GM18873 (cell line): ENCODE results near the gene TRIB2.

Source experiments
- ATAC-seq: cut with Tn5 transposase; IDR thresholded peaks from one replicate; pipeline ENCODE4 v1.9.1; 2021; ENCODE audit warnings: mild to moderate bottlenecking, moderate library complexity, moderate number of reproducible peaks; ENCODE audit not compliant: unreplicated experiment, low FRiP score

Gene TRIB2

GRCh38 chr2:12718711-12719399 lies 2.1 kb downstream of the TRIB2 start:
- no peak for ATAC-seq

GRCh38 chr2:12719400-12720277 lies 2.9 kb downstream of the TRIB2 start:
- no peak for ATAC-seq

DNA sequence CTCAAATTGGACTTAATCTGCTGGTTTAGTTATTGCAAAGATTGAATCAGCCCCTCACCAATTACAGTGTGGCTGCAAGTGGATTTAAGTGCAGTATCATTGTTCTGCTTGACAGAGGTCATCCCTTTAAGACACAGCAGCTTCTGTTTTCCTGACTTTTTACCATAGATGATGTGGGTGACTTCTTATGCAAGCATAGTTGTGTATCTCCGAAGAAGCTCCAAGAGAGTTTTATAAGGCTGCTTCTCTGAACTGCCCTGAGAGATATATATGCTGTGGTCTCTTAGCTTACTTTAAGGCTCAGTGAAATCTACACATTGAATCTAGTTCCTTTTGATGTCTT lies 3.5 kb downstream of the TRIB2 start:
- ATAC-seq = no peak

DNA sequence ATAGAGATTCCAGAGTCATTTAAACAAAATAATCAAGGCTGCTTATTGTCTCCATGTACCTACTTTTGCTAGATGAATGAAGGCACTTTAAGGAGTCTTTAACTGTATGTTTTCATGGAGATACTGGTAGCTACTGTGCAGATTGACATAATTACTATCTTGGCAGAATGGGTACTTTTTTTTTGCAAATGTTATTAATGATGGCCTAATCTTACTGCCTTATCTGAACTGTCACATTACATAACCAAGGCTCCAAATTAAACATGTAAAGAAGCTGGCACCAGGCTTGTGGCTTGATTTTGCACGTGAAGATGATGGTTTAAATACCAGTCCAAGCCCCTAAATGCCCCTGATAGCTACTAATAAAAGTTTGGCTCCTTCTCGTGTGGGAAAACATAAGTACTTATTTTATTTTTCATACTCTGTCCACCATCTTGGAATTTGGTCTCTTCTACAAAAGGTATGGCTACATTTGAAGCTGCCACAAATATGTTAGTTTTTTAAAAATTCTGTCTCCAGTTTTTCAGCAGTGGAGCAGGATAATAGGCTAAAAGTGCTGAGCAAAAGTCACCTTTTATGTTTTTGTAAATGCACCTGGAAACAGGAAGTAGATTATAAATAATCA lies 4.1 kb downstream of the TRIB2 start:
- no peak for ATAC-seq

DNA sequence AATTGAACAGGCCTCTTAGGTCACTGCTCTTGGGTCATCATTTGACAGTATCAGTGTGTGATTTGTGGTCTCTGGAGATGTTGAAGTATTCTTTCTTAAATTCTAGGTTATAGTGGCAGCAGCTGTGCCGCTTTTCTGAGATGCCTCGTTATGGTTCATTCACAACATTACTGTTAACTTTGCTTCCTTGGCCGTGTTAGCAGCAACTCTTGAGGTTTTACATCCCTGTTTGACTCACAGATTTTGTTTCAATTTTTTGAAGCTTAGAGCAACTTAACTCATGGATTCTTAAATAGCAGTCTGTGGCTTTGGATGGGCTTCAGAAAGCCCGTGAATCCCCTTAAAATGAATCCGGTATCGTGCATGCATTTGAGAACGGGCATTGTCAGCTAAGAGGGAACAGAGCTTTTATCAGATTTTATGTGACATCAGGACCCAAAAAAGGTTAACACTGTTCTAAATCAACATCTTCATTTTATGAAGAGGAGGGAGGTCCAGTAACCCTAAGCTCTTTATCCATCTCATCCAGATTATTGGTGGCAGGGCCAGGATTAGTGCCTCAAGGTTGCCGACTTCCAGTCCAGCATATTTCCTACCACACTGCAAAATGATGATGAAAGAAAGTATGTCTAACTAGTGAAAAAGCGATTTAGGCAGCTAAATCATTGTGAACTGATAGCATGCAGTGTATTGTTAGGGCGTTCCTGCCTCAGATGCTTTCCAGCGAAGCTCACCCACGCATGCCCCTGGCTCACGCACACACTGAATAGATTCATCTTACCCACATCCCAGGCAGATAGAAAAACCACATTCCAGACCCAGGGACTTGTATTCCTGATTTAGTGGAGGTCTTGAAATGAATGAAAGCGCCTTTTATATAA lies 5.1 kb downstream of the TRIB2 start:
- ATAC-seq = no peak

DNA sequence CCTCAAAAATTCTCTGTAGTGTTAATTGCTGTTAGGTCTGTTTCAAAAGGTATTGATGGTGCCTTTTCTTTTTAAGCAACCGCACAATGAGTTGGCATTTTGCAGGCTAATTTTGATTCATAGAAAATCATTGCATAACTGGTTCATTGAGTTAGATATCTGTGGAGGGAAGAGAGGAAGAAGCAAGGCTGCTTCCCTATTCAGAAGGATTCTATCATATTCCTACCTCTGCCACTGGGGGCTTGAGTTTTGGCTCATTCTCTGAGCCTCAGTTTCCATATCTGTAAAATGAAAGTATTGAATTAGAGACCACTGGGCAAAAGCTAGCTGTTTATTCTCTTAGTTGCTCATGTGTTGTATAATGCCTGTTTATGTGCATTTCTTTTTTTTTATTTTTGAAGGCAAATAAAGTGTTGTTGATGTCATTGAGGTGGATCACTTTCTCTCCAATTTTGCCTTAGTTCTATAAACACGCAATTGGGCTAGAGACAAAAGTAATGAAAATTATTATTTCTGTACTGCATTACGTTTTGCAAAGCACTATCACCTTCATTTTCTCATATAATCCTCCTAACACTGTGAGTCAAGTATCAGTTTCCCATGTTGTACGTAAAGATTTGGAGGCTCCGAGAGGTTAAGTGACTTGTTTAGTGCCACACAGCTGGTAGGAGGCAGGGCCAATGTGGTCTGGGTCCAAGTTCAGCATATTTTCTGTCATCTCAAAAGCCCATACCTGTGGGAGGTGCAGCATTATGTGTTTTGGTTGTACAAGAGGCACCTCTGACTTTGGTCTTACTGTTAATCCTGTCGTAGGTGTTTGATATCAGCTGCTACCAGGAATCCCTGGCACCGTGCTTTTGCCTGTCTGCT lies 5.9 kb downstream of the TRIB2 start:
- no peak for ATAC-seq

DNA sequence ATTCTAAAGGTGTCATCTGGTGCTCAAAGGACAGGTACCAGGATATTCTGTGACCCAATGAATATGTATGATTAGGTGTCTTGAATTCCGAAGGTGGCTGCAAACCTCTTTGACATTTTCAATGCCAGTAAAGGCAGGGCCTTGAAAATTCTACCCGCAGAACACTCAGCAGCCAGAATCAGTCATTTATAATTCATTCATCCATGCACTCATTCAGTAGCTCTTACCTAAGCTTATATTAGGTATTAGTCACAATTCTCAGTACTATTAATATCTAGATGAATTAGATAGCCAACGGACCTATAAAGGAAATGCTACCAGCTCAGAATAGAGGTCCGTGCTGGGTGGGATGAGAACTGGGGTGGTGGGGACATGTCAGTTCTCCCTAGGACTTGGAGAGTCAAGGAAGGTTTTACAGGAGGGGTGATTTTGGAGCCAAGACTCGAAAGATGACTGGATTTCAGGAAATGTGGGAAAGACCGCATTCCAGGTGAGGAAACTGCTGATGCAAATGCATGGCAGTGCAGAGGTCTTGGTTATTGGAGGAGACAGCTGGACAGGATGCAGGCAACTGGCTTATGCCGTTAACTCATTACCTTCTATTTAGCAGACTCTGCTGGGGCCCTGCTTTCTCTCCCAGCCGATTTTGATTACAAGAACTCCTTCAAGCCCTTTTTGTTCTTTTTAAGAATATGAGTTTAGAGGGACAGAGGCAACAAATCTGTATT lies 7.2 kb downstream of the TRIB2 start:
- no peak for ATAC-seq

DNA sequence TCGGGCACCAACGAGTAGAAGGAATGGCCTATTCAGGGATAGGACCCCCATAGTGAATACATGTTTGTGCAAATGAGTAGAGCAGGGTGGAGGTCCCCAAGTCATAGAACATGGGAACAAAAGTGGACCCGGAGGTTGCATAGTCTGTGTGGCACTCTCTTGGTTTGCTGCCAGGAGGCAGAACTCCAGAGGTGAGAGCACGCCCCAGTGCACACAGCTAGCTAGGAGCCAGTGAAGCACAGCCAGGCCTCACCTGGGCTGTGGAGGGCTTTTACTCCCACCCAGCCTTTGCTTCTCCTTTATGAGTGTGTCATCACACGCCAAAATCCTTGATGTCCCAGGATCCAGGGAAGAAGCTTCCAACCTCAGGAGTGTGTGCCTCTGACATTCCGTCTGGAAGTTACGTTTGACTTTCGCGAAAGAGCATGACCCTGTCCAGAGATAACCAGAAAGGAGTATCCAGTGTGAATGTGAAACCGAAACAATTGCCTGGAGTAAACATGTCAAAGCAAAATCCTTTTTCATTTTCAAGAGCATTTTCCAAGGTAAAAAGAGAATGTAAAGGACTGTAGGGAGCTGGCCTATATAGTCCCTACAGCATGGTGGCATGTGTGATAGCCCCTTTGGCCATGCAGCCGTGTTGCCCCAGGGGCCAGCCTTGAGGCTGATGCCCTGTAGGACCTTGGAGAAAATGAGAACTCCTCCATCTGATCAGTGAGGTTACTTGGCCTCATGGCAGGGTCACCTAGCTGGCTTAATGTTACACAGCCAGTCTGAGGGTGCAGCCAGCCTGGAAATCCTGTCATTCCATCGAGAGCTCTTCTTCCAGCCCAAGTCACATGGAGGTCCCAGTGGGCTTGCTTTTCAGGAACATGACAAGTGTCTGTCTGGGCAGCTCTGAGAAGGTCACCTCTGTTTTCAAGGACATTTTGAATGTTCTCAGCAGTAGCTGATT lies 8.8 kb downstream of the TRIB2 start:
- ATAC-seq = no peak

GRCh38 chr2:12726271-12726670 lies 9.5 kb downstream of the TRIB2 start:
- no peak for ATAC-seq

- ATAC-seq = no peak
Observed at GRCh38 chr2:12727065-12727464, 10.3 kb downstream of the TRIB2 start.

DNA sequence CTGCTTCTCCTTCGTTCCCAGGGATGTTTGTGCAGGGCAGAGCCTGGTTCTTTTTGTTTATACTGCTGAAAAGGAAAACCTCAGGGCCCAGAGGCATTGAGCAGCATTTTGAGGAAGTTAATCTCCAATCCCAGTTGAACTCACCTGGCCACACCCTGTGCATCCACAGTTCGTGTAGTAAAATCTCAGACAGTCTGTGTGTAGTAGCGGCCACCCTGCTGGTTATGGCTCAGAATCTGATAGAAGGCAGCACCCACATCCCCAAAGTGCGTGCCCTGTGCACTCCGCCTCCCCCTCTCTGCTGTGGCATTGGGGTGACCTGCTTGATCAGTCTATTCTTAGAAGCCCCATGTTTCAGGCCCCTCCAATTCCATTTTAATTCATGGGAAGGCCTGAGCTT lies 10.9 kb downstream of the TRIB2 start:
- no peak for ATAC-seq

GRCh38 chr2:12728221-12728777 lies 11.6 kb downstream of the TRIB2 start:
- peak; percentile 96 for ATAC-seq

GRCh38 chr2:12730265-12730664 lies 13.5 kb downstream of the TRIB2 start:
- ATAC-seq = no peak

DNA sequence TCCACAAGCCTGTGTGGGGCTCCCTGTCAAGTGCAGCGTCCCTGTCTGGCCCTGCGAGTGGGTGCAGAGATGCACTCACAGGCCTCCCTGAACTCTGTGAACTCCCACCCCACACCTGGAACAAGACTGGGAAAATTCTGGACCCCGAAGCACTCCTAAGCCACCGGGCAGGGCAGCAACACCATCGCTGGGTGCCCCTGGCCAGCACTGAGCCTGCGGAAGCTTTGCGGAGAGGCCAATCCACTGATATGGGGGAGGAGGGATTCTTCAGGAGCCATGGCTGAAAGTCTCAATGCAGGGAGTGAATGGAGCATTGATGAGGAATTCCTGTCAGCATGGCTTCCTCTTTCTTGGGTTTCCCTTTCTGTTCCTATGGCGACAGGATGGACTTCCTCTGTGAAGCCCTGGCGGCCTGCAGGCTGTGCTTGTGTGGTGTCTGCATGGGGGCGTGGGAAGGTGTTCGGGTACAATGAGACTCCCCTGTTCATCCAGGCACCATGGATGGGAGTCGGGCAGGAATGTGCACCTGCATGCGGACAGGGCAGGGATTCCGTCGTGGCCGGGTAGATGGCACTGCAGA lies 15.1 kb downstream of the TRIB2 start:
- no peak for ATAC-seq

- no peak for ATAC-seq
Observed at GRCh38 chr2:12732651-12733050, 15.9 kb downstream of the TRIB2 start.

- no peak for ATAC-seq
Observed at GRCh38 chr2:12733846-12734245, 17.1 kb downstream of the TRIB2 start.

DNA sequence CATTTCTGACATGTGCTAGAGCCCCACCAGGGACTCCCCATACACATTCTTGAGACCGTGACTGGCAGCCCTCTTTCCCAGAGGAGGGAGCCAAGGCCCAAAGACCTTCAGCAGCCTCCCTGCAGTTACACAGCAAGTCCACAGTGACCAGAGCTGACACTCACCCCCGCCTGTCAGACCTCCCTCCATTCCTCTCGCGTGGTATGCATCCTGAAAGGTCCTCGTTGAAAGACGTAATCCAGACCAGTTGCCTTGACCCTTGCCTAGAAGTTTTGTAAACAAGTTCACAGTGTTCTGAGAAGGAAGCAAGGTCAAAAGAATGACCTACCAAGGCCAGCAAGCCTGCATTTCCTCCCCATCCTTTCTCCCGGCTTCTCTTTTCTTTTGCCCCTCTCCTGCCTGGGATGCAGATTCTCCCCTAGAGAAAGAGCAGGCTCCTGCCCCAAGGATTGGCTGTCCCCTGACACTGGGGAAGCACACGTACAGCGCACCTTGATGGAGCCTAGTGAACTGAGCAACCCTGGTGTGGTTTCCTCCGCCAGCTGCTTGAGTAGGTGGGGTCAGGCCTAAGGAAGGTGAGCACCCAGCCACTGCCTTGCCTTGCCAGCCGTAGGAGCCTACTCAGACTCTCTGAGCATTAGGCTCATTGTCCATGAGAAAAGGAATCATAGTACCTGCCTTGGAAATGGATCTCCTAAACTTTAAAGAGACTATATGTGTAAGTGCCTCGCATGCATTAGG lies 18.3 kb downstream of the TRIB2 start:
- no peak for ATAC-seq
